Esophagus squamous epithelium (tissue), 4 donors: ENCODE results near the gene MEF2C.

ENCODE experiments used
- CTCF ChIP-seq, 6 experiments: fragments of 450-650 bp in 4 of 6; fragments of 200-600 bp in 2 of 6; sonication (generic) in 2 of 6; IDR thresholded peaks; one replicate each; pipeline ENCODE4 v1.5.1; 2016 to 2019; ENCODE audit warnings: antibody characterized with exemption in 6 of 6, mild to moderate bottlenecking in 4 of 6, moderate library complexity in 4 of 6
- POLR2A ChIP-seq, 4 donors: fragments of 450-650 bp; IDR thresholded peaks; one replicate each; pipeline ENCODE4 v1.6.1; 2017; ENCODE audit warnings: antibody characterized with exemption in 4 of 4, mild to moderate bottlenecking in 4 of 4, moderate library complexity in 3 of 4

GRCh38 chr5:88875341-88876234, 7.4 kb downstream of the MEF2C start:
- no peak for TF ChIP-seq CTCF (IDR thresholded peaks at IDR 0.05)
- TF ChIP-seq POLR2A (IDR thresholded peaks at IDR 0.05): no peak
